Measurements from ENCODE around the gene TMEM245. TPM values are rescaled to one million over a fixed set of nuclear protein-coding genes. Genes with fewer than 3 reads are reported as not detected.

TMEM245 gene
- total RNA-seq: 10 to 100 TPM; 34.4 to 35.2 TPM
- 24.4 TPM for polyA plus RNA-seq

GRCh38 chr9:109119439-109120203 is at the start of gene TMEM245:
Gene TMEM245 (minus strand): TSS chr9:109119947. CDS start chr9:109119913, 34 bp downstream.
- H3K9me3 Mint-ChIP-seq: no peaks in the 10 kb centered on the region
- CTCF ChIA-PET: interaction anchor here (0.9 to 1.6 kb wide), 5 partner anchors 9 to 76 kb away, joined by 3 to 7 read pairs (median 3); no protein-coding TSS in a partner anchor
- Histone ChIP-seq H3K36me3 (ENCODE audit: insufficient read depth, low read length) (no peaks in the 10 kb centered on the region), H3K27ac (ENCODE audit: low read depth, low read length) (peak within 1 kb of the TSS; percentile 84), H3K4me3 (ENCODE audit: low read length) (peak within 1 kb of the TSS; percentile 90), H3K4me1 (ENCODE audit: insufficient read depth, low read length) (peaks cover 43% of the 10 kb centered on the region), H3K27me3 (ENCODE audit: insufficient read depth, low read length, poor library complexity, severe bottlenecking) (no peaks in the 10 kb centered on the region), H3K9me3 (ENCODE audit: low read length) (no peaks in the 10 kb centered on the region)
- no peaks in the 10 kb centered on the region for H3K27me3 Mint-ChIP-seq
- POLR2A ChIA-PET: interaction anchor here (0.6 to 1.6 kb wide), 6 partner anchors 10 to 49 kb away, joined by 3 to 6 read pairs (median 4); no protein-coding TSS in a partner anchor
- H3K4me1 Mint-ChIP-seq: peaks cover 41 to 48% (median 46%) of the 10 kb centered on the region in 3 donors
- H3K4me3 Mint-ChIP-seq: peak within 1 kb of the TSS; percentile 89 to 99 (median 95)
- peak; percentile 91 to 97 (median 95) for DNase-seq
- peaks cover 0 to 26% (median 0%) of the 10 kb centered on the region in 3 donors for H3K36me3 Mint-ChIP-seq
- peak within 1 kb of the TSS; percentile 55 to 93 (median 85) for H3K27ac Mint-ChIP-seq

GRCh38 chr9:109168170-109168569 is 48.4 kb upstream of the TMEM245 start:
- Histone ChIP-seq H3K4me3 (ENCODE audit: low read length) (no peak overlapping the region), H3K36me3 (ENCODE audit: insufficient read depth, low read length) (no peaks in the 10 kb centered on the region), H3K4me1 (ENCODE audit: insufficient read depth, low read length) (no peaks in the 10 kb centered on the region), H3K27ac (ENCODE audit: low read depth, low read length) (no peak overlapping the region), H3K9me3 (ENCODE audit: low read length) (no peaks in the 10 kb centered on the region), H3K27me3 (ENCODE audit: insufficient read depth, low read length, poor library complexity, severe bottlenecking) (no peaks in the 10 kb centered on the region)
- POLR2A ChIA-PET: interaction anchor here (0.6 kb wide), 1 partner anchor 48 kb away, joined by 4 read pairs; no protein-coding TSS in a partner anchor
- H3K36me3 Mint-ChIP-seq: no peaks in the 10 kb centered on the region
- peaks cover 0 to 3% (median 2%) of the 10 kb centered on the region in 5 donors for H3K9me3 Mint-ChIP-seq
- peaks cover 20 to 66% of the 10 kb centered on the region in 2 donors for H3K27me3 Mint-ChIP-seq
- CTCF ChIA-PET: no interaction called here
- peaks cover 3 to 6% (median 4%) of the 10 kb centered on the region in 3 donors for H3K4me1 Mint-ChIP-seq
- H3K4me3 Mint-ChIP-seq: no peak overlapping the region
- H3K27ac Mint-ChIP-seq: no peak overlapping the region
- DNase-seq: no peak

DNA sequence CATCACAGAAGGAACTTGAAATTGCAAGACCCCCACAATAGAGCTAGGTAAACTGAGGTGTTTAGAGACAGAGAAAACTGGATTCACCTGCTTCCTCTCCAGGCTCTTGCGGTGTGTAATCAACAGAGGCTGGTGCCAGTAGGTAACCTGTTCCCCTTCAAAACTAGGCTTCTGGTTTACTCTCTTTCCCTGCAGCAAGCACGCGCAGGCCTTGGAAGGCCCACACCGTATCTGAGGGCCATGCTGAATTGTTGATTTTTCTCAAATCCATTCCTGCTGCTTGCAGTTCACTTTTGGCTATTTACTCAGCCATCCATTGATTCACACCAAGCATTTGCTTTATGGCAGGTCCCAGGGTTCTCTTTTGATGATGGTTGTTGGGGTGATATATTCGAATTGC is 48.0 kb upstream of the TMEM245 start:
- H3K27me3 ChIP-seq (ENCODE audit: insufficient read depth, low read length, poor library complexity, severe bottlenecking): no peaks in the 10 kb centered on the region
- no peak for DNase-seq
- no peak overlapping the region for H3K4me3 ChIP-seq (ENCODE audit: low read length)
- CTCF ChIA-PET: no interaction called here
- Mint-ChIP-seq H3K27me3 (peaks cover 21 to 69% of the 10 kb centered on the region in 2 donors), H3K27ac (no peak overlapping the region), H3K4me3 (peak overlapping the region in 1 of 7 donors; percentile 46), H3K4me1 (peaks cover 3 to 6% (median 4%) of the 10 kb centered on the region in 3 donors), H3K36me3 (no peaks in the 10 kb centered on the region), H3K9me3 (peaks cover 0 to 3% (median 2%) of the 10 kb centered on the region in 5 donors)
- H3K27ac ChIP-seq (ENCODE audit: low read depth, low read length): no peak overlapping the region
- H3K9me3 ChIP-seq (ENCODE audit: low read length): no peaks in the 10 kb centered on the region
- POLR2A ChIA-PET: interaction anchor here (0.6 kb wide), 1 partner anchor 48 kb away, joined by 4 read pairs; no protein-coding TSS in a partner anchor
- H3K36me3 ChIP-seq (ENCODE audit: insufficient read depth, low read length): no peaks in the 10 kb centered on the region
- no peaks in the 10 kb centered on the region for H3K4me1 ChIP-seq (ENCODE audit: insufficient read depth, low read length)

- ChIA-PET CTCF (no interaction called here), POLR2A (no interaction called here)
- no peaks in the 10 kb centered on the region for H3K36me3 ChIP-seq (ENCODE audit: insufficient read depth, low read length)
- Mint-ChIP-seq H3K27me3 (peaks cover 21 to 72% of the 10 kb centered on the region in 2 donors), H3K27ac (no peak within 1 kb of the TSS), H3K9me3 (peaks cover 0 to 3% (median under 1%) of the 10 kb centered on the region in 5 donors), H3K4me1 (peaks cover 3 to 6% (median 4%) of the 10 kb centered on the region in 3 donors), H3K4me3 (peak within 1 kb of the TSS in 4 of 7 donors; percentile 46 to 63 (median 55)), H3K36me3 (no peaks in the 10 kb centered on the region)
- no peaks in the 10 kb centered on the region for H3K27me3 ChIP-seq (ENCODE audit: insufficient read depth, low read length, poor library complexity, severe bottlenecking)
- no peak for DNase-seq
- no peak within 1 kb of the TSS for H3K4me3 ChIP-seq (ENCODE audit: low read length)
- no peak within 1 kb of the TSS for H3K27ac ChIP-seq (ENCODE audit: low read depth, low read length)
- H3K4me1 ChIP-seq (ENCODE audit: insufficient read depth, low read length): no peaks in the 10 kb centered on the region
- H3K9me3 ChIP-seq (ENCODE audit: low read length): no peaks in the 10 kb centered on the region
These were observed 47.2 kb upstream of the TMEM245 start, which contains the start of gene FRRS1L for GRCh38 chr9:109166771-109167601. Gene FRRS1L (minus strand): TSS chr9:109167249. CDS start chr9:109167138, 111 bp downstream.

- CTCF ChIA-PET: no interaction called here
- POLR2A ChIA-PET: no interaction called here
These were observed 46.5 kb upstream of the TMEM245 start for GRCh38 chr9:109166171-109166770.

GRCh38 chr9:109164042-109164441 is 44.3 kb upstream of the TMEM245 start:
- Histone ChIP-seq H3K9me3 (ENCODE audit: low read length) (no peaks in the 10 kb centered on the region), H3K27me3 (ENCODE audit: insufficient read depth, low read length, poor library complexity, severe bottlenecking) (no peaks in the 10 kb centered on the region), H3K36me3 (ENCODE audit: insufficient read depth, low read length) (no peaks in the 10 kb centered on the region), H3K4me3 (ENCODE audit: low read length) (no peak overlapping the region), H3K4me1 (ENCODE audit: insufficient read depth, low read length) (no peaks in the 10 kb centered on the region), H3K27ac (ENCODE audit: low read depth, low read length) (no peak overlapping the region)
- Mint-ChIP-seq H3K4me3 (no peak overlapping the region), H3K27ac (no peak overlapping the region), H3K36me3 (peaks cover 0 to 5% (median 0%) of the 10 kb centered on the region in 3 donors), H3K4me1 (peaks cover 3 to 6% (median 4%) of the 10 kb centered on the region in 3 donors), H3K27me3 (peaks cover 23 to 68% of the 10 kb centered on the region in 2 donors), H3K9me3 (peaks cover 0 to 3% (median 0%) of the 10 kb centered on the region in 5 donors)
- DNase-seq: no peak
- POLR2A ChIA-PET: no interaction called here
- CTCF ChIA-PET: no interaction called here

More at GRCh38 chr9:109166171-109166770, 46.5 kb upstream of the TMEM245 start:
- Mint-ChIP-seq H3K27ac (no peak overlapping the region), H3K27me3 (peaks cover 21 to 74% of the 10 kb centered on the region in 2 donors), H3K9me3 (peaks cover 0 to 3% (median 0%) of the 10 kb centered on the region in 5 donors), H3K4me3 (peak overlapping the region in 2 of 7 donors; percentile 10 to 23), H3K4me1 (peaks cover 3 to 6% (median 4%) of the 10 kb centered on the region in 3 donors), H3K36me3 (peaks cover 0 to 2% (median 0%) of the 10 kb centered on the region in 3 donors)
- H3K4me3 ChIP-seq (ENCODE audit: low read length): no peak overlapping the region
- no peaks in the 10 kb centered on the region for H3K4me1 ChIP-seq (ENCODE audit: insufficient read depth, low read length)
- H3K27ac ChIP-seq (ENCODE audit: low read depth, low read length): no peak overlapping the region
- H3K27me3 ChIP-seq (ENCODE audit: insufficient read depth, low read length, poor library complexity, severe bottlenecking): no peaks in the 10 kb centered on the region
- H3K9me3 ChIP-seq (ENCODE audit: low read length): no peaks in the 10 kb centered on the region
- no peak for DNase-seq
- no peaks in the 10 kb centered on the region for H3K36me3 ChIP-seq (ENCODE audit: insufficient read depth, low read length)

- Mint-ChIP-seq H3K36me3 (peaks cover 0 to 5% (median 0%) of the 10 kb centered on the region in 3 donors), H3K27me3 (peaks cover 21 to 62% of the 10 kb centered on the region in 2 donors), H3K27ac (no peak overlapping the region), H3K9me3 (peaks cover 0 to 3% (median 0%) of the 10 kb centered on the region in 5 donors), H3K4me1 (peaks cover 3 to 6% (median 4%) of the 10 kb centered on the region in 3 donors), H3K4me3 (no peak overlapping the region)
- Histone ChIP-seq H3K27ac (ENCODE audit: low read depth, low read length) (no peak overlapping the region), H3K9me3 (ENCODE audit: low read length) (no peaks in the 10 kb centered on the region), H3K4me3 (ENCODE audit: low read length) (no peak overlapping the region), H3K4me1 (ENCODE audit: insufficient read depth, low read length) (no peaks in the 10 kb centered on the region), H3K36me3 (ENCODE audit: insufficient read depth, low read length) (no peaks in the 10 kb centered on the region), H3K27me3 (ENCODE audit: insufficient read depth, low read length, poor library complexity, severe bottlenecking) (no peaks in the 10 kb centered on the region)
- ChIA-PET POLR2A (no interaction called here), CTCF (no interaction called here)
- no peak for DNase-seq
These were observed 43.4 kb upstream of the TMEM245 start for GRCh38 chr9:109163194-109163593.
